SH-SY5Y (cell line): ENCODE results near the gene ASMTL.

Source experiments
- GATA2 ChIP-seq: IDR thresholded peaks from 2 replicates; pipeline ENCODE4 v1.6.1; 2011; ENCODE audit warnings: mild to moderate bottlenecking, low read depth, low read length
- GATA3 ChIP-seq: IDR thresholded peaks from 2 replicates; pipeline ENCODE4 v1.6.1; 2011; ENCODE audit warnings: low read depth, mild to moderate bottlenecking, low read length, moderate library complexity

The ASMTL gene

GRCh38 chrX:1484638-1485019, 31.9 kb upstream of the ASMTL start:
- TF ChIP-seq GATA3, result no peak
- no peak for TF ChIP-seq GATA2

- no peak for TF ChIP-seq GATA3
- TF ChIP-seq GATA2, result no peak
Measured at GRCh38 chrX:1483843-1484637, 31.3 kb upstream of the ASMTL start.

GRCh38 chrX:1481636-1482529, 29.2 kb upstream of the ASMTL start:
- TF ChIP-seq GATA3 (no peak), GATA2 (peak; percentile 56)

- no peak for TF ChIP-seq GATA2
- no peak for TF ChIP-seq GATA3
Measured at GRCh38 chrX:1480082-1480785, 27.5 kb upstream of the ASMTL start.

GRCh38 chrX:1477801-1478458, 25.2 kb upstream of the ASMTL start:
- TF ChIP-seq GATA3 (no peak), GATA2 (no peak)

- TF ChIP-seq GATA2 (no peak), GATA3 (no peak)
Measured at GRCh38 chrX:1477229-1477628, 24.5 kb upstream of the ASMTL start.

- no peak for TF ChIP-seq GATA2
- no peak for TF ChIP-seq GATA3
Measured at GRCh38 chrX:1476682-1477081, 24.0 kb upstream of the ASMTL start.

GRCh38 chrX:1475881-1476280, 23.2 kb upstream of the ASMTL start:
- TF ChIP-seq GATA3 (no peak), GATA2 (no peak)

GRCh38 chrX:1475481-1475880, 22.8 kb upstream of the ASMTL start:
- no peak for TF ChIP-seq GATA3
- TF ChIP-seq GATA2, result no peak

GRCh38 chrX:1472975-1473374, 20.3 kb upstream of the ASMTL start:
- TF ChIP-seq GATA3 (no peak), GATA2 (no peak)

GRCh38 chrX:1468250-1468772, 15.6 kb upstream of the ASMTL start:
- no peak for TF ChIP-seq GATA3
- no peak for TF ChIP-seq GATA2

GRCh38 chrX:1466971-1467561, 14.4 kb upstream of the ASMTL start:
- TF ChIP-seq GATA2, result no peak
- no peak for TF ChIP-seq GATA3

GRCh38 chrX:1466232-1466661, 13.5 kb upstream of the ASMTL start:
- TF ChIP-seq GATA3, result no peak
- TF ChIP-seq GATA2, result no peak
